GM12864 (cell line): ENCODE results near the gene ARHGAP42.

Source experiments
- DNase-seq: peaks from one replicate; pipeline ENCODE4 v3.0.0-alpha.2; 2011; ENCODE audit warnings: low read depth
- H3K4me3 ChIP-seq: 2 replicates; pipeline ENCODE4 v1.5.1; 2011; ENCODE audit warnings: mild to moderate bottlenecking, low read depth, low read length, control low read depth
- CTCF ChIP-seq: IDR thresholded peaks from 2 replicates; pipeline ENCODE4 v1.5.1; 2011; ENCODE audit warnings: low read depth, mild to moderate bottlenecking, moderate library complexity, low read length, control low read depth, inconsistent platforms; ENCODE audit errors: missing control alignments

ARHGAP42 gene

GRCh38 chr11:100930185-100930778 is 243.2 kb downstream of the ARHGAP42 start:
- no peak for DNase-seq
- TF ChIP-seq CTCF: peak; percentile 50
- H3K4me3 ChIP-seq: no peak overlapping the region

- H3K4me3 ChIP-seq: no peak overlapping the region
- TF ChIP-seq CTCF: peak; percentile 32
- no peak for DNase-seq
These were observed 245.5 kb downstream of the ARHGAP42 start for GRCh38 chr11:100932474-100933100.

GRCh38 chr11:100936781-100937180 is 249.7 kb downstream of the ARHGAP42 start:
- no peak for DNase-seq
- TF ChIP-seq CTCF: no peak
- no peak overlapping the region for H3K4me3 ChIP-seq

GRCh38 chr11:100939571-100939970 is 252.5 kb downstream of the ARHGAP42 start:
- H3K4me3 ChIP-seq: no peak overlapping the region
- TF ChIP-seq CTCF: no peak
- DNase-seq: no peak

GRCh38 chr11:100940111-100940510 is 253.0 kb downstream of the ARHGAP42 start:
- no peak overlapping the region for H3K4me3 ChIP-seq
- no peak for DNase-seq
- no peak for TF ChIP-seq CTCF

GRCh38 chr11:100941033-100941432 is 253.9 kb downstream of the ARHGAP42 start:
- no peak for TF ChIP-seq CTCF
- DNase-seq: no peak
- H3K4me3 ChIP-seq: no peak overlapping the region

GRCh38 chr11:100942016-100942415 is 254.9 kb downstream of the ARHGAP42 start:
- no peak for TF ChIP-seq CTCF
- DNase-seq: no peak
- no peak overlapping the region for H3K4me3 ChIP-seq
